ENCODE data around the gene SMC4. TPM values are rescaled to one million over a fixed set of nuclear protein-coding genes. Genes with fewer than 3 reads are reported as not detected.
A peak's percentile ranks its signal among the peaks of the same experiment; 100 is the strongest.

SMC4 gene
- total RNA-seq, 1 donor from 2014 or later = 31.9 TPM

- no peak for DNase-seq (ENCODE audit: low read depth)
These were observed 5.4 kb upstream of the SMC4 start for GRCh38 chr3:160394009-160394392.

GRCh38 chr3:160395297-160395696 lies 4.2 kb upstream of the SMC4 start:
- DNase-seq (ENCODE audit: low read depth) = peak; percentile 43

- no peak for DNase-seq (ENCODE audit: low read depth)
These were observed 678 bp upstream of the SMC4 start for GRCh38 chr3:160398820-160399124.

- peak; percentile 78 for DNase-seq (ENCODE audit: low read depth)
These were observed 716 bp downstream of the SMC4 start for GRCh38 chr3:160400030-160400701.

- peak; percentile 45 for DNase-seq (ENCODE audit: low read depth)
These were observed 1.3 kb downstream of the SMC4 start for GRCh38 chr3:160400702-160401150.

GRCh38 chr3:160401291-160402095 lies 2.0 kb downstream of the SMC4 start:
- DNase-seq (ENCODE audit: low read depth) = peak; percentile 77

- peak; percentile 44 for DNase-seq (ENCODE audit: low read depth)
These were observed 3.0 kb downstream of the SMC4 start for GRCh38 chr3:160402221-160403027.

- DNase-seq (ENCODE audit: low read depth) = peak; percentile 48
These were observed 3.6 kb downstream of the SMC4 start for GRCh38 chr3:160403028-160403545.

- peak; percentile 51 for DNase-seq (ENCODE audit: low read depth)
These were observed 4.5 kb downstream of the SMC4 start for GRCh38 chr3:160403796-160404470.

GRCh38 chr3:160409812-160410610 lies 10.6 kb downstream of the SMC4 start:
- no peak for DNase-seq (ENCODE audit: low read depth)

GRCh38 chr3:160412477-160412876 lies 13.0 kb downstream of the SMC4 start:
- DNase-seq (ENCODE audit: low read depth) = no peak

- peak; percentile 83 for DNase-seq (ENCODE audit: low read depth)
These were observed 14.3 kb downstream of the SMC4 start for GRCh38 chr3:160413613-160414248.

GRCh38 chr3:160417311-160417710 lies 17.9 kb downstream of the SMC4 start:
- no peak for DNase-seq (ENCODE audit: low read depth)

GRCh38 chr3:160427832-160428424 lies 28.5 kb downstream of the SMC4 start:
- DNase-seq (ENCODE audit: low read depth) = no peak

GRCh38 chr3:160434071-160434470 lies 34.6 kb downstream of the SMC4 start:
- no peak for DNase-seq (ENCODE audit: low read depth)

- DNase-seq (ENCODE audit: low read depth) = no peak
These were observed 35.6 kb downstream of the SMC4 start for GRCh38 chr3:160435095-160435494.

GRCh38 chr3:160435747-160436146 lies 36.3 kb downstream of the SMC4 start:
- DNase-seq (ENCODE audit: low read depth) = no peak

- DNase-seq (ENCODE audit: low read depth) = no peak
These were observed 37.6 kb downstream of the SMC4 start for GRCh38 chr3:160437083-160437455.

GRCh38 chr3:160440687-160441086 lies 41.2 kb downstream of the SMC4 start:
- no peak for DNase-seq (ENCODE audit: low read depth)
